Stimulated activated naive CD4-positive, alpha-beta T cell treated with Interleukin-2 at 50 U/mL for 16 hours (primary cell): ENCODE measurements around the gene UBE2N.
A peak's percentile ranks its signal among the peaks of the same experiment; 100 is the strongest.
"Not testable (repeated sequence)": the region's sequence is repeated elsewhere in the genome, so short reads cannot be mapped to it uniquely, and the experiment has no call there.

Source experiments
- DNase-seq: peaks from one replicate; lab custom pipeline; 2025; lab: John Stamatoyannopoulos, UW

UBE2N gene

GRCh38 chr12:93443576-93443975 lies 1.8 kb upstream of the UBE2N start:
- no peak for DNase-seq

GRCh38 chr12:93442411-93443340 lies 929 bp upstream of the UBE2N start:
- DNase-seq: no peak

GRCh38 chr12:93441081-93441616 lies 598 bp downstream of the UBE2N start:
- DNase-seq: peak; percentile 37

GRCh38 chr12:93440043-93440835 lies 1.5 kb downstream of the UBE2N start:
- DNase-seq: no peak

GRCh38 chr12:93438266-93439050 lies 3.3 kb downstream of the UBE2N start:
- no peak for DNase-seq

- DNase-seq: no peak
Measured at GRCh38 chr12:93434256-93434865, 7.4 kb downstream of the UBE2N start.

GRCh38 chr12:93432031-93432430 lies 9.7 kb downstream of the UBE2N start:
- DNase-seq: not testable (repeated sequence)

GRCh38 chr12:93430280-93430679 lies 11.5 kb downstream of the UBE2N start:
- DNase-seq: no peak

- DNase-seq: no peak
Measured at GRCh38 chr12:93429852-93430251, 11.9 kb downstream of the UBE2N start.

- no peak for DNase-seq
Measured at GRCh38 chr12:93429448-93429847, 12.3 kb downstream of the UBE2N start.

- no peak for DNase-seq
Measured at GRCh38 chr12:93427779-93428564, 13.8 kb downstream of the UBE2N start.

GRCh38 chr12:93426412-93426805 lies 15.3 kb downstream of the UBE2N start:
- DNase-seq: no peak

- DNase-seq: no peak
Measured at GRCh38 chr12:93425736-93426411, 15.9 kb downstream of the UBE2N start.

- DNase-seq: no peak
Measured at GRCh38 chr12:93422050-93422449, 19.7 kb downstream of the UBE2N start.

- DNase-seq: no peak
Measured at GRCh38 chr12:93419388-93420034, 22.2 kb downstream of the UBE2N start.

GRCh38 chr12:93417967-93418480 lies 23.7 kb downstream of the UBE2N start:
- DNase-seq: no peak

GRCh38 chr12:93415723-93416464 lies 25.9 kb downstream of the UBE2N start:
- DNase-seq: no peak

- DNase-seq: no peak
Measured at GRCh38 chr12:93413064-93413463, 28.7 kb downstream of the UBE2N start.

GRCh38 chr12:93412396-93412795 lies 29.4 kb downstream of the UBE2N start:
- DNase-seq: not testable (repeated sequence)
